SK-N-SH (cell line): Measurements from ENCODE around the gene ST7. TPM values are rescaled to one million over a fixed set of nuclear protein-coding genes. Genes with fewer than 3 reads are reported as not detected.

ENCODE experiments used
- CTCF ChIA-PET: fragments of 300-600, 350-600 bp; formaldehyde crosslinking; extraction: SDS; loops from one replicate; lab custom pipeline; 2021; lab: Yijun Ruan, JAX
- POLR2A ChIA-PET: fragments of 350-600 bp; sonication (Branson Sonifier 250); formaldehyde crosslinking; extraction: SDS; loops from one replicate; lab custom pipeline; 2020; ENCODE audit warnings: antibody characterized with exemption, inconsistent platforms; lab: Yijun Ruan, JAX
- DNase-seq: peaks from one replicate; pipeline ENCODE4 v3.0.0; 2012
- H2AFZ ChIP-seq: fragments of 200-600 bp; sonication (generic); 2 replicates; pipeline ENCODE4 v1.8.1; 2016; ENCODE audit warnings: antibody characterized with exemption, mild to moderate bottlenecking, low read depth
- H3F3A ChIP-seq: fragments of 200-600 bp; sonication (generic); replicated peaks from 2 replicates; pipeline ENCODE3; 2016; ENCODE audit warnings: antibody characterized with exemption, mild to moderate bottlenecking; ENCODE audit not compliant: insufficient read depth
- H3K27ac ChIP-seq, 2 experiments: fragments of 200-500 bp in 1 of 2; fragments of 200-600 bp in 1 of 2; sonication (Bioruptor generic) in 1 of 2; sonication (generic), shearing (Covaris generic) in 1 of 2; 2 replicates each; pipeline versions ENCODE4 v1.5.1 to v1.6.1; 2014 to 2016; ENCODE audit warnings: low read depth in 2 of 2, inconsistent platforms in 1 of 2, low read length in 1 of 2, mild to moderate bottlenecking in 1 of 2, mixed read lengths in 1 of 2
- H3K27me3 ChIP-seq: fragments of 200-600 bp; sonication (generic), shearing (Covaris generic); 2 replicates; pipeline ENCODE4 v1.6.1; 2016; ENCODE audit warnings: mixed run types; ENCODE audit not compliant: insufficient read depth
- H3K36me3 ChIP-seq, 2 experiments: fragments of 200-500 bp in 1 of 2; fragments of 200-600 bp in 1 of 2; sonication (Bioruptor generic) in 1 of 2; sonication (generic) in 1 of 2; replicated peaks in 1 of 2; 2 replicates each; pipeline versions ENCODE3 to v1.5.1; 2014 to 2016; ENCODE audit warnings: low read length in 1 of 2, mild to moderate bottlenecking in 1 of 2; ENCODE audit not compliant: insufficient read depth in 2 of 2, control insufficient read depth in 1 of 2
- H3K4me1 ChIP-seq, 2 experiments: fragments of 200-500 bp in 1 of 2; fragments of 200-600 bp in 1 of 2; sonication (Bioruptor generic) in 1 of 2; sonication (generic), shearing (Covaris generic) in 1 of 2; 2 replicates each; pipeline versions ENCODE4 v1.5.1 to v1.6.1; 2014 to 2016; ENCODE audit warnings: low read depth in 1 of 2, low read length in 1 of 2, mixed run types in 1 of 2; ENCODE audit not compliant: insufficient read depth in 2 of 2, control insufficient read depth in 1 of 2
- H3K4me2 ChIP-seq: fragments of 200-600 bp; sonication (generic), shearing (Covaris generic); 2 replicates; pipeline ENCODE4 v1.6.1; 2017; ENCODE audit warnings: mixed run types
- H3K4me3 ChIP-seq, 2 experiments: fragments of 200-500 bp in 1 of 2; fragments of 200-600 bp in 1 of 2; sonication (Bioruptor generic) in 1 of 2; sonication (generic), shearing (Covaris generic) in 1 of 2; 2 replicates each; pipeline versions ENCODE4 v1.5.1 to v1.8.1; 2014 to 2016; ENCODE audit warnings: low read depth in 2 of 2, inconsistent platforms in 1 of 2, low read length in 1 of 2, mild to moderate bottlenecking in 1 of 2, mixed read lengths in 1 of 2, moderate library complexity in 1 of 2
- H3K79me2 ChIP-seq: fragments of 200-600 bp; sonication (generic); 2 replicates; pipeline ENCODE4 v1.8.1; 2017; ENCODE audit warnings: mild to moderate bottlenecking; ENCODE audit not compliant: insufficient read depth
- H3K9ac ChIP-seq: fragments of 200-600 bp; sonication (generic); 2 replicates; pipeline ENCODE4 v1.6.1; 2017; ENCODE audit warnings: mixed run types
- H3K9me2 ChIP-seq: fragments of 200-600 bp; sonication (generic); 2 replicates; pipeline ENCODE4 v1.6.1; 2017; ENCODE audit warnings: mixed run types
- H3K9me3 ChIP-seq: fragments of 200-600 bp; sonication (generic); 2 replicates; pipeline ENCODE4 v1.6.1; 2017; ENCODE audit warnings: mixed run types, mild to moderate bottlenecking, moderate library complexity
- H4K20me1 ChIP-seq: fragments of 200-600 bp; sonication (generic); 2 replicates; pipeline ENCODE4 v1.6.1; 2017; ENCODE audit warnings: mild to moderate bottlenecking, mixed run types; ENCODE audit not compliant: insufficient read depth
- CHD2 ChIP-seq: fragments of 150-350 bp; IDR thresholded peaks from 2 replicates; pipeline ENCODE4 v1.6.1; 2018; ENCODE audit warnings: low read length; ENCODE audit not compliant: partially characterized antibody
- ELF1 ChIP-seq: IDR thresholded peaks from 2 replicates; pipeline ENCODE4 v1.4.0; 2012
- EP300 ChIP-seq, 2 experiments: IDR thresholded peaks; 2 replicates each; pipeline versions ENCODE4 v1.4.0 to v1.6.1; 2012; ENCODE audit warnings: borderline replicate concordance in 1 of 2, low read depth in 1 of 2, low read length in 1 of 2
- EZH2phosphoT487 ChIP-seq: fragments of 200-600 bp; sonication (generic); IDR thresholded peaks from 2 replicates; pipeline ENCODE4 v1.6.1; 2017; ENCODE audit warnings: low read depth, mixed run types, mild to moderate bottlenecking, antibody characterized with exemption, moderate library complexity, borderline replicate concordance
- FOSL2 ChIP-seq: IDR thresholded peaks from 2 replicates; pipeline ENCODE4 v1.4.0; 2012; ENCODE audit warnings: low read depth, mild to moderate bottlenecking, moderate library complexity, borderline replicate concordance
- FOXJ3 ChIP-seq: sonication (generic); formaldehyde crosslinking; IDR thresholded peaks from 2 replicates; pipeline ENCODE4 v1.5.1; 2020; ENCODE audit warnings: mild to moderate bottlenecking, missing genetic modification reagents
- FOXM1 ChIP-seq: IDR thresholded peaks from 2 replicates; pipeline ENCODE4 v1.4.0; 2012; ENCODE audit warnings: low read depth, mild to moderate bottlenecking
- GABPA ChIP-seq: IDR thresholded peaks from 2 replicates; pipeline ENCODE4 v1.4.0; 2012; ENCODE audit warnings: low read depth, mild to moderate bottlenecking
- GATA2 ChIP-seq: sonication (generic); formaldehyde crosslinking; IDR thresholded peaks from 2 replicates; pipeline ENCODE4 v1.5.0; 2020; ENCODE audit warnings: mild to moderate bottlenecking, missing genetic modification reagents
- JUND ChIP-seq: IDR thresholded peaks from 2 replicates; pipeline ENCODE4 v1.4.0; 2012
- MEF2A ChIP-seq: IDR thresholded peaks from 2 replicates; pipeline ENCODE4 v1.4.0; 2012; ENCODE audit warnings: low read depth, borderline replicate concordance
- MXI1 ChIP-seq: IDR thresholded peaks from 2 replicates; pipeline ENCODE4 v1.6.1; 2012; ENCODE audit warnings: mild to moderate bottlenecking, low read depth, low read length, improper control_type of control experiment
- NRF1 ChIP-seq: IDR thresholded peaks from 2 replicates; pipeline ENCODE4 v1.6.1; 2012; ENCODE audit warnings: low read depth, mild to moderate bottlenecking, low read length
- POLR2AphosphoS5 ChIP-seq: IDR thresholded peaks from 2 replicates; pipeline ENCODE4 v1.6.1; 2012; ENCODE audit warnings: low read depth, low read length
- RAD21 ChIP-seq: IDR thresholded peaks from 2 replicates; pipeline ENCODE4 v1.6.1; 2012; ENCODE audit warnings: mild to moderate bottlenecking, low read length
- RXRA ChIP-seq: IDR thresholded peaks from 2 replicates; pipeline ENCODE4 v1.4.0; 2012; ENCODE audit warnings: low read depth, mild to moderate bottlenecking, borderline replicate concordance
- SIN3A ChIP-seq: IDR thresholded peaks from 2 replicates; pipeline ENCODE4 v1.6.1; 2012; ENCODE audit warnings: low read depth, mild to moderate bottlenecking, low read length, moderate library complexity, borderline replicate concordance
- TCF12 ChIP-seq: IDR thresholded peaks from 2 replicates; pipeline ENCODE4 v1.4.0; 2012
- USF1 ChIP-seq: IDR thresholded peaks from 2 replicates; pipeline ENCODE4 v1.4.0; 2012; ENCODE audit warnings: low read depth, borderline replicate concordance
- USF2 ChIP-seq: fragments of 150-350 bp; IDR thresholded peaks from 2 replicates; pipeline ENCODE4 v1.6.1; 2017; ENCODE audit warnings: antibody characterized with exemption, low read length, low read depth, borderline replicate concordance
- whole genome bisulfite sequencing: methylation state at CpG from one replicate; pipeline ENCODE4 v1.1.6; 2017; ENCODE audit warnings: low lambda C conversion rate; 5-methylcytosine and 5-hydroxymethylcytosine counted together
- polyA plus RNA-seq, 3 experiments: library from polyadenylated mRNA; depleted of rRNA; stranded (reverse); fragments of >200 nt; gene quantifications; 2 replicates each; pipeline ENCODE4 v1.2.3, GENCODE V29; 2012
- TF ChIP-seq, protein P1 (sequence below): IDR thresholded peaks from 2 replicates; pipeline ENCODE4 v1.4.0; 2012; ENCODE audit warnings: low read depth
- TF ChIP-seq, protein P2 (sequence below): IDR thresholded peaks from 2 replicates; pipeline ENCODE4; 2012

The ST7 gene
- polyA plus RNA-seq, 1 of the 3 experiments (the other 2 are of a cell fraction), result 23.5 TPM

DNA sequence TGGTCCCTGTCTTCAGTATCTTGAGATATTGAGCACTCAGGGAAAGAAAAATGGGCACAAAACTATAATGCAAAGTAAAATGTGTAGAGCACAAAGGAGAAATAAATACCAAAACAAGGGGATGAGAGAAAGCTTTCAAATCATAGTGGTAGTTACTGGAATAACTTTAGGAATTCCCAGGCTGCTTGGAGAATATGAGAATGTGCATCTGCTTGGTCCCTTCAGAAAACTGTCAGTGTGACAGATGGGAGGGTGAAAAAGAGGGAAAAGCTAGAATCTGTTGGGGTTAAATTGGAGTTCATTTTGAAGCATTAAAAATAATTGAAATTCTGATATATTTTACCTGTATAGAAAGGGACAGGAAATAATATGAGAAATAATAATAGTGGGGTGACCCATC is 15.3 kb downstream of the ST7 start:
- CTCF ChIA-PET, result interaction anchor here (1.4 to 6.4 kb wide), 4 partner anchors 12 to 159 kb away, joined by 5 to 57 read pairs (median 6); no protein-coding TSS in a partner anchor
- Histone ChIP-seq H3K4me1 (peaks cover 0 to 6% of the 10 kb centered on the region in 2 experiments; a peak in 2 of 4 replicates), H3K36me3 (peaks cover 0 to 5% of the 10 kb centered on the region in 2 experiments), H3K4me3 (no peak overlapping the region), H3K4me2 (no peak overlapping the region), H3K79me2 (peaks cover 59% of the 10 kb centered on the region)
- TF ChIP-seq MEF2A (no peak), RXRA (no peak), RAD21 (no peak), GABPA (no peak), USF1 (no peak), USF2 (no peak), CHD2 (no peak), FOXJ3 (CRISPR knock-in tag) (no peak), NRF1 (no peak), POLR2AphosphoS5 (no peak), SIN3A (no peak), FOSL2 (no peak), FOXM1 (no peak), MXI1 (no peak)
- TF ChIP-seq, protein P1, sequence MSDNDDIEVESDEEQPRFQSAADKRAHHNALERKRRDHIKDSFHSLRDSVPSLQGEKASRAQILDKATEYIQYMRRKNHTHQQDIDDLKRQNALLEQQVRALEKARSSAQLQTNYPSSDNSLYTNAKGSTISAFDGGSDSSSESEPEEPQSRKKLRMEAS, result no peak
- TF ChIP-seq, all 33 proteins: peak for 0
- POLR2A ChIA-PET, result no interaction called here
- no peak overlapping the region for H3K9ac ChIP-seq
- no peaks in the 10 kb centered on the region for H3K9me3 ChIP-seq
- H4K20me1 ChIP-seq, result no peaks in the 10 kb centered on the region
- no peak for DNase-seq
- H3K27me3 ChIP-seq, result no peaks in the 10 kb centered on the region
- no peak overlapping the region for H2AFZ ChIP-seq
- no peaks in the 10 kb centered on the region for H3F3A ChIP-seq
- H3K9me2 ChIP-seq, result no peaks in the 10 kb centered on the region
- H3K27ac ChIP-seq, result no peak overlapping the region

DNA sequence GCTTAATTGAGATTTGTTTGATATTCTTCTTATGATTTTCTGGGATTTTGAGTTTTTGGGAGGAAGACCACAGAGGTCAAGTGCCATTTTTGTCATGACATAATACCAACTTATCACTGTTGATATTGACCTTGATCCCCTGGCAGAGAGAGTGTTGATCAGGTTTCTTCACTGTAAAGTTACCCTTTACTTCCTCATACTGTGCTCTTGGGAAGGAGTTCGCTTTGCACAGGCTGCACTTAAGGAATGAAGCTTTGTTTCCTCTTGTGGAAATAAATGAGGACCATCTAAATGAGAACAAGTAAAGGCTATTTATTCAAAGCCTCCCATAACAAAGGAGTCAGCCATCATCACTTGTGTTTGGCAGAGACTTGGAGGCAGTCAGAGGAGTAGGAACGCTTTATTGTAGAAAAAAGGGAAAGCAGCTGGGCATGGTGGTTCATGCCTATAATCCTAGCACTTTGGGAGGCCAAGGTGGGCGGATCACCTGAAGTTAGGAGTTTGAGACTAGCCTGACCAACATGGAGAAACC is 16.1 kb downstream of the ST7 start:
- ChIA-PET CTCF (interaction anchor here (1.0 to 6.4 kb wide), 7 partner anchors 12 to 161 kb away, joined by 3 to 57 read pairs (median 7); no protein-coding TSS in a partner anchor), POLR2A (no interaction called here)
- Histone ChIP-seq H3K36me3 (peaks cover 0 to 6% of the 10 kb centered on the region in 2 experiments), H3K27ac (no peak overlapping the region), H3K9me2 (no peaks in the 10 kb centered on the region), H3K4me3 (no peak overlapping the region), H2AFZ (no peak overlapping the region), H3K79me2 (peaks cover 57% of the 10 kb centered on the region), H4K20me1 (no peaks in the 10 kb centered on the region), H3K9me3 (no peaks in the 10 kb centered on the region), H3K4me2 (no peak overlapping the region), H3K4me1 (peaks cover 0 to 6% of the 10 kb centered on the region in 2 experiments; a peak in 2 of 4 replicates), H3F3A (no peaks in the 10 kb centered on the region), H3K9ac (no peak overlapping the region), H3K27me3 (no peaks in the 10 kb centered on the region)
- no peak for TF ChIP-seq RAD21
- no peak for TF ChIP-seq TCF12
- no peak for TF ChIP-seq USF2
- no peak for TF ChIP-seq USF1
- no peak for TF ChIP-seq RXRA
- TF ChIP-seq, protein P2, sequence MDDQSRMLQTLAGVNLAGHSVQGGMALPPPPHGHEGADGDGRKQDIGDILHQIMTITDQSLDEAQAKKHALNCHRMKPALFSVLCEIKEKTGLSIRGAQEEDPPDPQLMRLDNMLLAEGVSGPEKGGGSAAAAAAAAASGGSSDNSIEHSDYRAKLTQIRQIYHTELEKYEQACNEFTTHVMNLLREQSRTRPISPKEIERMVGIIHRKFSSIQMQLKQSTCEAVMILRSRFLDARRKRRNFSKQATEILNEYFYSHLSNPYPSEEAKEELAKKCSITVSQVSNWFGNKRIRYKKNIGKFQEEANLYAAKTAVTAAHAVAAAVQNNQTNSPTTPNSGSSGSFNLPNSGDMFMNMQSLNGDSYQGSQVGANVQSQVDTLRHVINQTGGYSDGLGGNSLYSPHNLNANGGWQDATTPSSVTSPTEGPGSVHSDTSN, result no peak
- no peak for TF ChIP-seq SIN3A
- TF ChIP-seq EP300 (IDR thresholded peaks at IDR 0.05; ENCODE audit: borderline replicate concordance in 1 of 2, low read depth in 1 of 2, low read length in 1 of 2), result no peak
- TF ChIP-seq JUND, result no peak
- no peak for TF ChIP-seq NRF1
- no peak for TF ChIP-seq FOSL2
- no peak for TF ChIP-seq GATA2 (CRISPR knock-in tag)
- TF ChIP-seq FOXM1, result no peak
- TF ChIP-seq GABPA, result no peak
- TF ChIP-seq FOXJ3 (CRISPR knock-in tag), result no peak
- no peak for TF ChIP-seq EZH2phosphoT487
- no peak for TF ChIP-seq ELF1
- TF ChIP-seq, protein P1, result no peak
- TF ChIP-seq CHD2, result no peak
- no peak for DNase-seq
- WGBS, result 98% methylated on average over 3 of the region's 3 CpGs
